ENCODE measurements around the gene TMEM131.
"Not testable (repeated sequence)": the region's sequence is repeated elsewhere in the genome, so short reads cannot be mapped to it uniquely, and the experiment has no call there.

Gene TMEM131

DNA sequence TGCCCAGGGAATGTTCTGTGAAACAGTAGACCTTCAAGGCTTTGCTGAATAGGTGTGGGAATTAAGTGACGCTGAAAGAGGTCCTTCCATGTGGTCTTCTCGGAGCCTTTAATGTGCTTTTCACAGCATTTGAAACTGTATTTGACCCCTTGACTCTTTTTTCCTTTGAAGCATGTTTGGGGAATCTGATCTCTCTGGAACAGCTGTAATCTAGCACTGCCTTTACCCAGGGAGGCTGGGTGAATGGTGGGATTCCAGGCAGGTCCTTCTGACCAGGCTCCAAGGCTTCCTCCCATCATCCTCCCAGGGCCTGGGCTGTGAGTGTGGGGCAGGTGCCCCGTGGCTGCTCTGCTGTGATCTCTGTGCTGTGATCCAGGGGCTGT is 278.1 kb downstream of the TMEM131 start:
- DNase-seq, result no peak

DNA sequence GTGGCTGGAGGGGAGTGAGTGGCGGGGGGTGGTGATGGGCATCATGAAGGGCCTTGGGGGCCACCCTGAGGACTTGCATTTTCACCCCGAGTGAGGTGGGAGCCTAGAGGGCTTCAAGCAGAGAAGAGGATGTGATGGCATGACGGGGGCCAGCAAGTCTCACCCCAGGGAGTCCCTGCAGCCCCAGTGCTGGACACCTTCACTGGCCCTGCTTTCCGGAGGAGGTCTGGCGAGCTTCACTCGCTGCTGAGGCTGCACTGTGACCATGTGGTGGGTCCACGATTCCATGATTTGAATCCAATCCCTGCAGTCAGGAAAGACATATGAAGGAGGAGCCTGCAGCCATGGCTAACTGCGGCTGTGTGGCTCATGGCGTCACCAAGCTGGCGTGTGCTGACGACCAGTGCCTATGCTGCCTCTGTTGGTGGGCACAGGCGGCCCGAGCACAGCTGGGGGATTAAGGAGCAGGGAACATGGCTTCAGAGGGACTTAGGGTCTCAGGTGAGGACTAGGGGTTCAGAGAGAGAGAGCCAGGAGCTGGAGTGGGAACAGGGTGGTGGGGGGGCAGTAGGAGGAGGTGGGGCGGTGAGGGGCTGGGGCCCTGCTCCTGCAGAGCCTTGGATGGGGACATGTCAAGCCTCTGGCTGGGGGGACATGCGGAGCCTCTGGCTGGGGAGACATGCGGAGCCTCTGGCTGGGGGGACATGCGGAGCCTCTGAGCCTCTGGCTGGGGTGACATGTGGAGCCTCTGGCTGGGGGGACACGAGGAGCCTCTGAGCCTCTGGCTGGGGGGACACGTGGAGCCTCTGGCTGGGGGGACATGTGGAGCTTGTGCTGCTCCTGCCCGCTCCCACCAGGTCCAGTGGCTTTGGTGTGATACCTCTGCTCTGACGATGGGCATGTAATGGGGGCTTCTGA is 278.8 kb downstream of the TMEM131 start:
- no peak for DNase-seq

DNA sequence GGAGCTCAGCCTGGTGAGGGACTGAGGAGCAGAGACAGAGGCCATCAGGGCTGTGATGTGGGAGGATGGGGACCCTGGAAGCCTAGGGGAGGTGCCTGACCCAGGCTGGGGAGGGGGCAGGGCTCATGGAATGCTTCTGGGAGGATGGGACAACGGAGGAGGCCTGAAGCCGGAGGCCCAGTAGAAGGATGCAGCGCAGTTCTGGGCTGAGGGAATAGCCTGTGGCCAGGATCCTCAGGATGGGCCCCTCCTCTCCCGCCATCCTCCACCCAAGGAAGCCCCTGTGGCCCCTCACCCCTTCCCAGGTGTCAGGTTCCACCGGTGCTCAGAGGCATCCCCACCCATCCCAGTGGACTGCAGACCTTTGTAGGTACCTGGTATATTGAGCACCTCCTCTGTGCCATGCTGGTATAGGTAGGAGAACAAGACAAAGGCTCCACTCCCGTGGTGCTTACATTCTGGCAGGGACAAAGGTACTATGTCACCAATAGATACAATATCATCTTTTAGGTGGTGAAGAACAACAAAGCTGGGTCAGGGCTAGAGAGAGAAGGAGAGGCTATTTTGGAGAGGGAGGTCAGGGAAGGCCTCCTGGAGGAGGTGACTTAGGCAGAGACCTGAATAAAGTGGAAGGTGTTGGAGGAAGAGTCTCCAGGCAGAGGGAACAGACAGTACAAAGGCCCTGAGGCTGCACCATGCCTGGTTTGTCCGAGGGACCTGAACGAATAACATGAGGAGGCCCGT is 279.6 kb downstream of the TMEM131 start:
- DNase-seq, result no peak

DNA sequence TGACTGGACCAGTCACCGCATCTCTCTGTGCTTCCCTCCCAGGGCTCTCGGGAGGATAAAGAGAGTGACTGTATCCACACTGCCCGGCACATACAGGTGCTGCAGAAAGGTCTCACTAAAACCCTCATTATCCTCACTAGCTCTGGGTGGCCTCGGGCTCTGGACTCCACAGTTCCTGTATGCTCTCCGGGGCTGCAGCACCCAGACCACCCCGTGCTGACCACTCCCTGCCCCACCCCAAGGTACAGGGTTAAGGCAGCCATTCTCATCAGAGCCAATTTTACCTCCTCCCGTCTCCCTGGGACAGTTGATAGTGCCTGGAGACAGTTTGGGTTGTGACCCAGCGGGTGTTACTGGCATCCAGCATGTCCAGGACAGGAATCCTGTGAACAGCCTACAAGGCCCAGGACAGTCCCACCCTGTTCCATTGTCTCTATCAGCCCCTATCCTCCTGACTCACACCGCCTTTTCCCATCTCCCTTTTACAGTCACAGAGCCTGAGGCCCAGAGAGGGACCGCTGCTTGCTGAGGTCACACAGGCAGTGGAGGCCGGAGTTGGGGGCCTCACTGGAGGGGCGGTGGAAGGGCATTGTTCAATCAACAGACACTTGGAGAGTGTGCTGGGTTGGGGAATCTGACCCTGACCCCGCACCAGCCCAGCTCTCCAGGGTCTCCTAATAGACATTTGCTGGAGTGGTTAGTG is 280.6 kb downstream of the TMEM131 start:
- no peak for DNase-seq

DNA sequence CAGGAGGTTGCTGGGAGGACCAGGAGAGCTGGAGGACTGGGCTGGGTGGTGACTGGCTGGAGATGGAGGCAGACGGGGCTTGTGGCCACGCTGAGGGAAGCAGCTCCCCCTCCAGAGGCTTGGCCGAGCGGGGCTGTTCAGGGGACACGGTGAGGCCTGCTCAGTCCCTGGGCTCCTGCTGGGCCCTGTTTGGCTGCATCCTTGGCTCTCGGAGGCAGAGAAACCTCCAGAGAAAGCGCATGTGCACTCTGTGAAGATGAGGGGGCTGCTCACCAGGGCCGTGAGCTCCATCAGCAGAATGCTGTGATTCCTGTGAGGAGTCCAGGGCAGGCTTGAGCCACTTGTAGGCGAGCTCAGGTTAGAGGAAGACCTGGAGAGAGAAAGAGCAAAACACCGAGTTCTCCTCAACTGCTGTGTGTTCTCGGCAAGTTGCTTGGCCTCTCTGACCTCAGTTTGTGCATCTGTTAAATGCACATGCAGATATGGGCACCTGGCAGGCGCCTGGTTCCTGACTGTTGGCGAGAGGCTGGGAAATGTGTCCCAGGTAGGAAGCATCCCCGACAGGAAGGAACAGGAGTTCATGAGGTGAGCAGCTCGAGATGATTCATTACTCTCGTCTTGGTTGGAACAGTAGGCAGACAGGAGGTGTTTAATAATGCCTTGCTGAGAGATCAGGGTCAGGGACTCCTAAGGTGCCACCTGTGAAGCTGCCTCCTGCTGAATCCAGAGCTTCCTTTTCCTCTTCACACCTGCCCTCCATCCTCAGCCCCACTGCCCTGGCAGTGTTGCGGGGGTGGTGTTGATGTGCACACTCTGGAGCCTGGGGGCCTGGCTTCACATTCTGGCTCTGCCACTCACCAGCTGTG is 281.4 kb downstream of the TMEM131 start:
- DNase-seq, result no peak

DNA sequence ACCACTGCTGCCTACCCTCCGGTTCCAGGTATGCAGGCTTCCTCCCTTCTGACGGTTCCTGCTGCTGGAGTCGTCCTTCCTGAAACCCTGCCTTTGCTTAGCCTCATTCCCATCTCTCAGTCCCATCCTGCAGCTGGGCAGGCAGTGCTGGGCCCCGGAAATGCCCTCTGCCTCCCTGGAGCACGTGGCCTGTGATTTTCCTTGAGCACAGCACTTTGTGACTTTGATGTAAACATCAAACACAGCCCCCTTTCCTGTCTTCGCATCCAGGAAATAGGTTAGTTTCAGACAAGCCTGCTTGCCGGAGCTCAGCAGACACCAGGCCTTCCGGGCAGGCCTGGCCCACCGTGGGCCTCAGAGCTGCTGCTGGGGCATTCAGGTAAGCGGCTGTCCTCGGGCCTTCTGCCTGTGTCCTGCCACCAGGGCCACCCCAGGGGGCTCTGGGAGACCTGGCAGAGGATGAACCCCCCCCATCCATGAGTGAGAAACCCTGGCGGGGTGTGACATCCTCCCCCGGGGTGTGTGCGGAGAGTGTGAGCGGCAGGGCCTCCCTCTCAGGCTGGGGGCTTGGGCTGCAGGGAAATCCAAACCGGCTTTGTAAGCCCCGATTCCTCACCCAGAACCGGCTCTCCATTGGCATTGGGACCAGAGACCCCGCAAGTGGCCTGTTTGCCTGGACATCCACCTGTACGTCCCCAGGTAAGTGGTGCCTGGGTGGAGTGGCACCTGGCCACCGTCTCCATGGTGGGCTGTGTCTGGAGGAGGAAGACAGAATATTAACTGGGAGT is 282.3 kb downstream of the TMEM131 start, which contains the start of gene ZAP70:
ZAP70 (plus strand) TSS at position 281 of the 788 bp plus-strand sequence. CDS start 10,461 bp downstream, outside the sequence.
- DNase-seq, result no peak

DNA sequence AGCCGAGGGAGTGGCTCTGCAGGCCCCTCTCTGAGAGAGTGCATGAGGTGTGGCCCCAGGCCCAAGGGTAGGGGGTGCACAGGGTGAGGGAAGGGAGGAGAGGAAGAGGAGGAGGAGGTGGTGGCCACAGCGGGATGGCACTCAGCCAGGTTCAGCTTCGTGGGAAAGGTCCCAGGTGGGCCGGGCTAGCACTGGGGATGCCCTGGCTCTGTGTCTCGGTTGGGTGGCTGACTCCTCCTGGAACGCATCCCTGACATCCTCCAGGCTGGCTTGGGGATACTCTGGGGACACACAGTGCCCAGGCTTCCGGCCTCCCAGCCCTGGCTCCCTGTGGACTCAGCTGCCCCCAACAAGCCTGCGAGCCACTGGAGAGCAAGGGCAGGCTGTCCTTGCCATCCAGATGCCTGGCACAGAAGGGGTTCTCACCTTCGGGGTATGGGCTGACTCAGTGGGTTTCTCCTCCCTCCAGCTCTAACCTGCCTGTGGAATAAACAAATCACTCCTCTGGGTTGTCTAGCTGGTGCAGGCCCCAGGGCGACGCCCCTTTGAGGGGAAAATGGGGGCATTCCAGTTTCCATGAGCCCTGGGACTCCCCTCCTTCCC is 283.0 kb downstream of the TMEM131 start:
- DNase-seq, result no peak

DNA sequence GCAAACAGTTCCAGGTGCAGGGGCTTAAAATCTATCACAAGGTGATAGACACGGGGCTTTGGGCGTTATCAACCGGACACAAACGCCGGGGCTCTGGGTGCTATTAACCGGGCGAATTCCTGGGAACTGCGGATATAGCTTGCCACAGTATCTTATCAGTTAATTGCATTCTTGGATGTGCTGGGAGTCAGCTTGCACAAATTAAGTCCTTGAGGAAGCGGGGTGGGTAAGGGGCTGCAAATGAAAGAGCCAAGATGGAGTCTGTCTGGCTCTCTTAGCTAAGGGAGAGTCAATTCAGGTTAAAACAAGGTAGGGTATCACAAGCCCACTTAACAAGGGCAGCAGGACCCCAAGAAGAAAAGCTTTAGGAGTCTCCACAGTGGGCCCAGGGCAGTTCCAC is 283.6 kb downstream of the TMEM131 start:
- not testable (repeated sequence) for DNase-seq

DNA sequence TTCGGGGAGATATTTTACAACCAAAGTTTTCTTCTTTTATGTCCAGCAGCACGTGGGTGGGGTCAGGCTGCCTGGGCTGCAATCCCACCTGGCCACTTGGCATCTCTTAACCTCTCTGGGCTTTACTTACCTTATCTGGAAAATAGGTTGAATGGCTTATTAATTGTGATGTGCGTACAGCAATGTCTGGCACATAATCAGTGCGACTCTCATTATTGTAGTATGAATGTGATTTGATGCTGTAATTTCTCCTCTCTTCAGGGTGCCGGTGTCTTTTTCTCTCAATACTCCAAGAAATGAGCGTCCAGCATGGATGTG is 284.4 kb downstream of the TMEM131 start:
- DNase-seq, result no peak

DNA sequence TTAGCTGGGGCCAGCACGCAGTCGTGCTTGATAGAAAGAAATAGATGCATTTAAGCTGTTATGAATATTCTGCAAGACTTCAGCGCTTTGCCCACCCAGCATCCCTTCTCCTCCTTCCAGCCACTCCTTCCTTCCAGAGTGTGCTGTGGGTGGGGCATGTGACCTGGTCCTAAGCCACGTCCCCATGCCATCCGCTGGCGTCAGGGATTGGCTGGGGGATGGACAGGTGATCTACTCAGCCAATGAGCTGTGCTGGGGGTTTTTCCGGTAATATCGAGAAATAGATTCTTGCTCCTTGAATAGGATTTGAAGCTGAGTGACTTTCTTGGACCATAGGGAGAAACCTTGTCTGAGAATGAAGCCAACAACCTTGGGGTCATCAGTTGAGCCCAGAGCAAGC is 287.1 kb downstream of the TMEM131 start:
- no peak for DNase-seq

DNA sequence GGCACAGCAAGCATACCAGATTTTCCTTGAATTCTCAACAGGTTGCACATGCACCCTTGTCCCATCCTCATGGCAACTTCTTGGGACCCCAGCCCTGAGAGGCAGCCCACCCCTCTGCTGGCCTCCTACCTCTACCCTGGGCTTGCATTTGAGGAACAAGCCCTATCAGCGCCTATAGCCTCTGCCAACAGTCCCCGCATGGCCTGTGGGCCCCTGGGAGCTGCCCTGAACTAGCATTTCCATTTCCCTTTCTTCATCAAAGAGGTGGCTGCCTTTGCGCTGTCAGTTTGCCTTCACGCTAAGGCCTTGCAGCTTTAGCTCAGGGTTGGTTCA is 287.7 kb downstream of the TMEM131 start:
- DNase-seq, result no peak

DNA sequence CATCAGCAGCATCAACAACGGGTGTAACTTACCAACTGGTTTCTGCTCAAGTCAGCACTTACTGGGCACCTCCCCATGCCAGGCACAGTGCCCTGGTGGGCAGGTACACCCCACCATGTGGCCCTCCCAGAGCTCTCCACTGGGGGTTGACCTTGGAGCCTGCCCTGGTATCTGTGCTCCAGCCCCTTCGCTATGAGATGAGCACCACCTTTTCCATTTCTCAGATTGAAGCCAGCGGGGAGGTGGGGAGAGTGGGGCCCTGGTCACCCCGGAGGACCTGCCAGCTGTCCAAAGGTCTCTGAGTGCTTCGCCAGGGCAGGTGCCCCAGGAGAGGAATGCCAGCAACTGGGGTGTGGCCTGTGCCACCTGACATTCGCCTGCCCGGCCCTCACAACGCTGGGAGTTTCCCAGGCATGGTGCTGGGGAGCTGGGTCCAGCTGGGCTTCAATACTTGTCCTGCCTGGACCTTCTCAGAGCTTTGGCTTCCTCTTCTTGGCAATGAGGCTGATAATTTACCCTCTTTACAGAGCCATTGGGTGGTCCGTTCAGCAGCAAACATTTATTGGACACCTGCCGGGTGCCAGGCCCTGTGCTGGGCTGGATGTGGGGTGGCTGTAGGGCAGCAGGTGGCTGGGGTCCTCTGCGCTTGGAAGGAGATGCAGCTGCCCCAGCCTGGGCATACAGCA is 288.2 kb downstream of the TMEM131 start:
- no peak for DNase-seq

DNA sequence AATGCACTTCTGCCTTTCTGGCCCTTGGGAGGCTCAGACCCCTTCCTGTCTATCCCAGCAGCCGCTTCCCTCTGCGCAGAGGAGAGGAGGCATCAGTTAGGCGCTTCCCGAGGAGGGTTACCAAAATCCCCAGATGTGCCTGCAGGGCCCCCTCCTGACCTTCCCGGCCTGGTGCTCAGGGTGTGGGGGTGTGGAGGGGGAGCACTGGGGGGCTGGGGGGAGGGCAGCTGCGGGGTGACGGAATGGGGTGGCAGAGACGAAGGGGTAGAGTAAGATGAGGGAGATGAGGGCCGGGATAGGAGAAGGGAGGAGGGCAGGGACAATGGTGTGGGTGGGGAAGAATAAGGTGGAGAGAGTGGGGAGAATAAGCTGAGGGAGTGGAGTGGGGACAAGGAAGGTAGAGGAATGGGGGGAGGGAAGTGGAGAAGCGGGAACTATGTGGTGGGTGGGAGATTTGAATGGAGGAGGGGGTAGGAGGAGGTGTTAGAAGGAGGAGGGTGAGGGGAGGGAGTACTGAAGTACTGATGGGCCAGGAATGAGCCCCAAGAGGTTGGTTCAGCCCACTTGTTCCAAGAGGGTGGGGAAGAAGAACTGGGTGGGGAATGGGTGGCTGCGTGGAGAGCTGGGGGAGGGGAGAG is 288.9 kb downstream of the TMEM131 start:
- DNase-seq, result no peak
